ENCODE data around the gene VAC14.

VAC14 gene

GRCh38 chr16:70715055-70715858, 85.7 kb downstream of the VAC14 start:
- TF ChIP-seq, protein P1, sequence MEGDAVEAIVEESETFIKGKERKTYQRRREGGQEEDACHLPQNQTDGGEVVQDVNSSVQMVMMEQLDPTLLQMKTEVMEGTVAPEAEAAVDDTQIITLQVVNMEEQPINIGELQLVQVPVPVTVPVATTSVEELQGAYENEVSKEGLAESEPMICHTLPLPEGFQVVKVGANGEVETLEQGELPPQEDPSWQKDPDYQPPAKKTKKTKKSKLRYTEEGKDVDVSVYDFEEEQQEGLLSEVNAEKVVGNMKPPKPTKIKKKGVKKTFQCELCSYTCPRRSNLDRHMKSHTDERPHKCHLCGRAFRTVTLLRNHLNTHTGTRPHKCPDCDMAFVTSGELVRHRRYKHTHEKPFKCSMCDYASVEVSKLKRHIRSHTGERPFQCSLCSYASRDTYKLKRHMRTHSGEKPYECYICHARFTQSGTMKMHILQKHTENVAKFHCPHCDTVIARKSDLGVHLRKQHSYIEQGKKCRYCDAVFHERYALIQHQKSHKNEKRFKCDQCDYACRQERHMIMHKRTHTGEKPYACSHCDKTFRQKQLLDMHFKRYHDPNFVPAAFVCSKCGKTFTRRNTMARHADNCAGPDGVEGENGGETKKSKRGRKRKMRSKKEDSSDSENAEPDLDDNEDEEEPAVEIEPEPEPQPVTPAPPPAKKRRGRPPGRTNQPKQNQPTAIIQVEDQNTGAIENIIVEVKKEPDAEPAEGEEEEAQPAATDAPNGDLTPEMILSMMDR (IDR thresholded peaks at IDR 0.05; ENCODE audit: insufficient read depth, low read length, poor library complexity, severe bottlenecking), result no peak
- DNase-seq (ENCODE audit: extremely low read depth, insufficient read length), result no peak
- Histone ChIP-seq H3K36me3 (ENCODE audit: control insufficient read depth, insufficient read depth, low read length) (peaks cover 2% of the 10 kb centered on the region), H3K27me3 (replicated peaks; ENCODE audit: control insufficient read depth, insufficient read depth, low read length) (no peaks in the 10 kb centered on the region), H3K4me3 (replicated peaks; ENCODE audit: low read depth, low read length) (no peak overlapping the region)

GRCh38 chr16:70714581-70715054, 86.3 kb downstream of the VAC14 start:
- Histone ChIP-seq H3K27me3 (replicated peaks; ENCODE audit: control insufficient read depth, insufficient read depth, low read length) (no peaks in the 10 kb centered on the region), H3K4me3 (replicated peaks; ENCODE audit: low read depth, low read length) (no peak overlapping the region), H3K36me3 (ENCODE audit: control insufficient read depth, insufficient read depth, low read length) (peaks cover 4% of the 10 kb centered on the region)
- TF ChIP-seq, protein P1 (IDR thresholded peaks at IDR 0.05; ENCODE audit: insufficient read depth, low read length, poor library complexity, severe bottlenecking), result no peak
- no peak for DNase-seq (ENCODE audit: extremely low read depth, insufficient read length)

- TF ChIP-seq, protein P1 (IDR thresholded peaks at IDR 0.05; ENCODE audit: insufficient read depth, low read length, poor library complexity, severe bottlenecking), result no peak
- H3K4me3 ChIP-seq (replicated peaks; ENCODE audit: low read depth, low read length), result no peak overlapping the region
- no peak for DNase-seq (ENCODE audit: extremely low read depth, insufficient read length)
- no peaks in the 10 kb centered on the region for H3K27me3 ChIP-seq (replicated peaks; ENCODE audit: control insufficient read depth, insufficient read depth, low read length)
- H3K36me3 ChIP-seq (ENCODE audit: control insufficient read depth, insufficient read depth, low read length), result peaks cover 3% of the 10 kb centered on the region
Measured at GRCh38 chr16:70713824-70714223, 87.1 kb downstream of the VAC14 start.

DNA sequence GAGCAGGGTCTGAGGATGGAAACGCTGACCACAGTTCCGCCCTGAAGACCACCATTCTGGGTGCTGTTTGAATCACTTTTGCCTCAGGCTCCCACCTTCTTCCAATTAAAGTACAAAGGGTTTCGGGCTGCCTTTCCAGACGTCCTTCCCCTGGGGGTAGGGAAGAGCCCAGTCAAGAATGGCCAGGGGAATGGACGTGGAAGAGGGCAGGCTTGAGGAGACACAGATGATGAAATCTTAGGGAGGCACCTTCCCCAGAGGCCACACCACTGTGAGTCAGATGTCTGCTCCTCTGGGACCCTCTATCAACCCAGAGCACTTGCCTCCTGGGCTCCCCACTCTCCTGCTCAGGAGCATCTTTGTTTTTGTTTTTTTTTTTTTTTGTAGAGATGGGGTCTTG, 87.6 kb downstream of the VAC14 start:
- Histone ChIP-seq H3K4me3 (replicated peaks; ENCODE audit: low read depth, low read length) (no peak overlapping the region), H3K36me3 (ENCODE audit: control insufficient read depth, insufficient read depth, low read length) (peaks cover 3% of the 10 kb centered on the region), H3K27me3 (replicated peaks; ENCODE audit: control insufficient read depth, insufficient read depth, low read length) (no peaks in the 10 kb centered on the region)
- TF ChIP-seq, protein P1 (IDR thresholded peaks at IDR 0.05; ENCODE audit: insufficient read depth, low read length, poor library complexity, severe bottlenecking), result no peak
- DNase-seq (ENCODE audit: extremely low read depth, insufficient read length), result no peak

GRCh38 chr16:70712942-70713341, 88.0 kb downstream of the VAC14 start:
- DNase-seq (ENCODE audit: extremely low read depth, insufficient read length), result no peak
- H3K36me3 ChIP-seq (ENCODE audit: control insufficient read depth, insufficient read depth, low read length), result peaks cover 4% of the 10 kb centered on the region
- H3K4me3 ChIP-seq (replicated peaks; ENCODE audit: low read depth, low read length), result no peak overlapping the region

More at GRCh38 chr16:70712942-70713341, 88.0 kb downstream of the VAC14 start:
- no peaks in the 10 kb centered on the region for H3K27me3 ChIP-seq (replicated peaks; ENCODE audit: control insufficient read depth, insufficient read depth, low read length)
- TF ChIP-seq, protein P1 (IDR thresholded peaks at IDR 0.05; ENCODE audit: insufficient read depth, low read length, poor library complexity, severe bottlenecking), result no peak

Measured in GM06990 (cell line).